Activated T-cell treated with anti-CD3 and anti-CD28 coated beads, Interleukin-2, amount 50 U/mL, for 72 hours (primary cell): ENCODE data around the gene RASAL2. TPM values are rescaled to one million over a fixed set of nuclear protein-coding genes. Genes with fewer than 3 reads are reported as not detected.
"Not testable (repeated sequence)": the region's sequence is repeated elsewhere in the genome, so short reads cannot be mapped to it uniquely, and the experiment has no call there.

Experiments
- ATAC-seq, 2 donors: fragments of 150-1000 bp; cut with Tn5 transposase; replicated peaks in 1 of 2; 2 replicates each; pipeline ENCODE4 v1.10.0; 2021; ENCODE audit warnings: moderate library complexity in 2 of 2, mild to moderate bottlenecking in 1 of 2
- DNase-seq, 2 donors: peaks; one replicate each; pipeline ENCODE4 v3.0.0; 2021 to 2022; ENCODE audit warnings: mixed read lengths in 1 of 2
- H3K27ac Mint-ChIP-seq: one replicate; pipeline ENCODE4 v1.8.0; 2022; ENCODE audit warnings: mild to moderate bottlenecking, moderate library complexity, mixed read lengths
- H3K27me3 Mint-ChIP-seq: one replicate; pipeline ENCODE4 v1.8.0; 2022; ENCODE audit warnings: low read depth, mixed read lengths
- H3K36me3 Mint-ChIP-seq, 2 donors: one replicate each; pipeline ENCODE4 v1.8.0; 2022; ENCODE audit warnings: mixed read lengths in 2 of 2, mild to moderate bottlenecking in 1 of 2; ENCODE audit not compliant: insufficient read depth in 2 of 2
- H3K4me1 Mint-ChIP-seq: one replicate; pipeline ENCODE4 v1.8.0; 2022; ENCODE audit warnings: low read depth, mixed read lengths
- H3K4me3 Mint-ChIP-seq, 2 donors: one replicate each; pipeline ENCODE4 v1.8.0; 2022; ENCODE audit warnings: mild to moderate bottlenecking in 2 of 2, mixed read lengths in 2 of 2, moderate library complexity in 2 of 2
- H3K9me3 Mint-ChIP-seq, 2 donors: one replicate each; pipeline ENCODE4 v1.8.0; 2022; ENCODE audit warnings: mixed read lengths in 2 of 2
- total RNA-seq, 2 donors: library from RNA; stranded (reverse); gene quantifications; one replicate each; pipeline ENCODE4 v1.2.3, GENCODE V29; 2022

RASAL2 gene
- total RNA-seq, 2 donors from 2014 or later = 0.02 to 0.05 TPM

GRCh38 chr1:178165196-178165595 lies 71.3 kb downstream of the RASAL2 start:
- Mint-ChIP-seq H3K4me3 (no peak overlapping the region), H3K27me3 (no peaks in the 10 kb centered on the region), H3K36me3 (no peaks in the 10 kb centered on the region), H3K4me1 (no peaks in the 10 kb centered on the region), H3K27ac (no peak overlapping the region), H3K9me3 (peaks cover 0 to 2% of the 10 kb centered on the region in 2 donors)
- no peak for ATAC-seq
- DNase-seq = no peak

DNA sequence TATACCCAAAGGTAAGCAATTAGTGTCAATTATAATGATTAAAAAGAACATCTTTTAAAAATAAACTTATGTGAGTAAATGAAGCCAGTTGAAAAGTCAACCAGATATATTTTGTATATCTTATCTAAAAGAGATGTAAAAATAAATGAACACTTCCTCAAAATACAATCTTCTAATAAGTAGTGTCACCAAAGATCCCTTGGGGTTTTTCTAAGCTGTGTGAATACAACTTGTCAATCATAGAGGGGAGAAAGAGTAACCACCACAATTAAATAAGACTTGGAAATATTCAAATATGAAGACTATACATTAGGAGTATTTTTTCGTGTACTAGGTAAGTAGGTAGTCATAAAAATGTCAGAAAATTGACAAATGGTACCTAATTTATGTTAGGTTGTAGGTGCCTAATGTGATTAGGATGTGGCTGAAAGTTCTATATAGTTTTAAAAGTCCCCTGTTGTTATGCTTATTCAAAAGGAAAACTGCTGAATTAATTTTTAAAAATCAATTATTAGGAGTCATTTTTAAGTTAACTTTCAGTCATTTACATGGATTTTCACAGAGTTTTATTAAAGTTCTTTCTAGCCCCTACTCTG lies 72.6 kb downstream of the RASAL2 start:
- H3K27ac Mint-ChIP-seq = no peak overlapping the region

DNA sequence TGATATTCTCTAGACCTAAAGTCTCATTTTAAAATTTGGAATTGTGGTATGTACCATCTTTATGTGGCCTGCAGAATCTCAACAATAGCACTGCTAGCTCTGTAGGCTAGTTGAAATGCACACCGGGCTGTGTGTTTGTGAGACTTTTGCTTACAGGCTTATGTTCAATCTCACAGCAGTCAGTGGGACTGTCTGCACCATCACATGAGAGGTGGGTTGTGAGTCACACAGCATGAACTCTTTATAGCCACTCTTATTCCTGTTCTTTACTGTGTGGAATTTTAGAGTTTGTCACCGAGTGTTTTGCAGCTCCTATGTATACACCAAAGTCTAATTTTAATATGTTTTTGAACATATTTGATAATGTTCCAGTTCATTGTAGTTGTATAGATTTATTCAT lies 74.6 kb downstream of the RASAL2 start:
- DNase-seq (no peak), ATAC-seq (no peak)
- Mint-ChIP-seq H3K4me3 (no peak overlapping the region), H3K36me3 (no peaks in the 10 kb centered on the region), H3K27ac (no peak overlapping the region), H3K4me1 (no peaks in the 10 kb centered on the region), H3K27me3 (no peaks in the 10 kb centered on the region), H3K9me3 (no peaks in the 10 kb centered on the region)

More for the DNA sequence above, 72.6 kb downstream of the RASAL2 start:
- no peaks in the 10 kb centered on the region for H3K9me3 Mint-ChIP-seq
- H3K36me3 Mint-ChIP-seq = no peaks in the 10 kb centered on the region
- ATAC-seq = no peak
- H3K27me3 Mint-ChIP-seq = no peaks in the 10 kb centered on the region
- H3K4me3 Mint-ChIP-seq = no peak overlapping the region
- H3K4me1 Mint-ChIP-seq = no peaks in the 10 kb centered on the region
- no peak for DNase-seq

GRCh38 chr1:178169649-178170048 lies 75.7 kb downstream of the RASAL2 start:
- DNase-seq (no peak), ATAC-seq (no peak)
- H3K4me1 Mint-ChIP-seq = no peaks in the 10 kb centered on the region
- H3K4me3 Mint-ChIP-seq = no peak overlapping the region
- no peak overlapping the region for H3K27ac Mint-ChIP-seq
- no peaks in the 10 kb centered on the region for H3K27me3 Mint-ChIP-seq
- no peaks in the 10 kb centered on the region for H3K36me3 Mint-ChIP-seq
- no peaks in the 10 kb centered on the region for H3K9me3 Mint-ChIP-seq

DNA sequence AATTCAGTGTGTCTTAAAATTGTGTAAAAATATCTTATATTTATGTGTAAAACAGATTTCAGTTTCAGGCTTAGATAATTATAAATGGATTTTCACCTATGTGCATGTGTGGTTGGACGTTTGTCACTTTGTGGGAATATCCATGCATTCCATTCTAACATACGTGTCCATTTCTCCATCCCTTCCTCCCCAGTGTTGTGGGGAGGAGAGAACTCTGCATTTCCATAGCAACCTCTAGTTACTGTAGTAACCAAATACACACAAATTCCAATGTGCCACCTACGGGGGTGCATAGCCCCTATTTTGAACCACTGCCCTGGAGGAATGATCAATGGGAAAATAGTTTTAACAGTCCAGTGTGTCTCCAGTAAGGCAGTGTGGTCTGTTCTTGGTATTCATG lies 79.0 kb downstream of the RASAL2 start:
- Mint-ChIP-seq H3K9me3 (no peaks in the 10 kb centered on the region), H3K27ac (no peak overlapping the region), H3K4me3 (no peak overlapping the region), H3K36me3 (no peaks in the 10 kb centered on the region), H3K4me1 (no peaks in the 10 kb centered on the region), H3K27me3 (no peaks in the 10 kb centered on the region)
- ATAC-seq (no peak), DNase-seq (no peak)

DNA sequence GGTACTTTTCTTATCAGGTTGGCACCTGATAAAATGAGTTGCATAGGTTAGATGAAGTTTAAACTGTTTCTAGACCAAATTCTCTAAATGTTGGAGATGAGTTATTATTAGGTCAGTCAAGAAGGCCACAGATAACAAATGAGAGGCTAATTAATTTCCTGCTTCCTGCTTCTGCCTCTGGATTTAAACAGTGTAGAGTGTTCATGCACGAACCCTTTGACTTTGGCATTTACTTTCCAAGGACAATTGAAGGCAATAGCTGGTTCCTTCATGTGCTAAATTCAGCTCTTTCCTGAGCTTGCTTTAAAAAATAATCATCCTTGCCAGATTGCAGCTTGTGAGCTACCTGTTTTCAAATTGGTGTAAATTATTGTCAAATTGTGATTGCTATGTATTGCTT lies 80.6 kb downstream of the RASAL2 start:
- Mint-ChIP-seq H3K4me3 (no peak overlapping the region), H3K36me3 (no peaks in the 10 kb centered on the region), H3K4me1 (no peaks in the 10 kb centered on the region), H3K9me3 (no peaks in the 10 kb centered on the region), H3K27ac (no peak overlapping the region), H3K27me3 (no peaks in the 10 kb centered on the region)
- no peak for ATAC-seq
- DNase-seq = no peak

GRCh38 chr1:178180405-178180804 lies 86.5 kb downstream of the RASAL2 start:
- no peak overlapping the region for H3K4me3 Mint-ChIP-seq
- no peaks in the 10 kb centered on the region for H3K9me3 Mint-ChIP-seq
- H3K4me1 Mint-ChIP-seq = no peaks in the 10 kb centered on the region
- H3K27me3 Mint-ChIP-seq = no peaks in the 10 kb centered on the region
- no peak overlapping the region for H3K27ac Mint-ChIP-seq
- ATAC-seq (no peak), DNase-seq (no peak)
- no peaks in the 10 kb centered on the region for H3K36me3 Mint-ChIP-seq

GRCh38 chr1:178183796-178184195 lies 89.9 kb downstream of the RASAL2 start:
- Mint-ChIP-seq H3K36me3 (no peaks in the 10 kb centered on the region), H3K4me1 (no peaks in the 10 kb centered on the region), H3K4me3 (no peak overlapping the region), H3K27ac (no peak overlapping the region), H3K9me3 (no peaks in the 10 kb centered on the region), H3K27me3 (no peaks in the 10 kb centered on the region)
- ATAC-seq (no peak), DNase-seq (no peak)

DNA sequence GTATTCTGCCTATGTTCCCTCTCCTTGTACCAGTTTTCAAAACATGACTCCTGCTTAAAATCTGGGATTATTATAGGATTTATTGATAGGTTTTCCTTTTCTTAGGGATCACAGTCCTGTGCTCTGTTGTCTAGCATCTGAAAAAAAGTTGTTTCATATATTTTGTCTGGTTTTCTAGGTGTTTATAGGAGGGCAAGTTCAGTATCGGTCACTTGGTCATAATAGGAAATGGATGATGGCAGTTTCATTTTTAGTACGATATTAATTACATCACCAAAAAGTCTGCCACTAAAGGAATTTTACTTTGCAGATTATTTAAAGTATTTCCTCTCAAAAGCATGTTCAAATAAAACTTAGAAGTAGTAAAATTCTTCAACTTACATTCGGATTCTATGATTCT lies 94.4 kb downstream of the RASAL2 start:
- Mint-ChIP-seq H3K9me3 (no peaks in the 10 kb centered on the region), H3K27ac (no peak overlapping the region), H3K4me1 (no peaks in the 10 kb centered on the region), H3K27me3 (no peaks in the 10 kb centered on the region), H3K36me3 (no peaks in the 10 kb centered on the region), H3K4me3 (no peak overlapping the region)
- DNase-seq = no peak
- no peak for ATAC-seq

GRCh38 chr1:178189814-178190213 lies 95.9 kb downstream of the RASAL2 start:
- no peak for ATAC-seq
- no peaks in the 10 kb centered on the region for H3K36me3 Mint-ChIP-seq
- no peaks in the 10 kb centered on the region for H3K27me3 Mint-ChIP-seq
- no peaks in the 10 kb centered on the region for H3K4me1 Mint-ChIP-seq
- H3K4me3 Mint-ChIP-seq = no peak overlapping the region
- no peak for DNase-seq
- no peaks in the 10 kb centered on the region for H3K9me3 Mint-ChIP-seq
- H3K27ac Mint-ChIP-seq = no peak overlapping the region

DNA sequence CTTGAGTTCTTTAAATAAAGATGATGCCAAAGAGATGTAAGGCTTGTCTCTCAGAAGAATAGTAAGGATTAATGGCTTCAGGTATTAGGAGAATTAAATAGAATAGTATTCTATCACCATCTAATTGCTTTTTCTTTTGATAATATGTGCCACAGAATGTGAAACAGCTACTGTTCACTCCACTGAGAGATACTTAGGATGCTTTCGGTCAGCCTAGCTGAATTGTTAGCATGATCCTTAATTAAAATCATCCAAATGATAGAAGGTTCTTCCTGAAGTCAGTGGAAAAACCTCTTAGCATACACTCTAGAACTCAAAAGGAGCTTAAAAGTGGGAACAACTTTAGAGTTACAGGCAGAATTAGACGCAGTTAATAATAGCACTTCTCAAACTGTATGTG lies 97.0 kb downstream of the RASAL2 start:
- Mint-ChIP-seq H3K9me3 (no peaks in the 10 kb centered on the region), H3K4me1 (no peaks in the 10 kb centered on the region), H3K4me3 (no peak overlapping the region), H3K36me3 (no peaks in the 10 kb centered on the region), H3K27me3 (no peaks in the 10 kb centered on the region), H3K27ac (no peak overlapping the region)
- no peak for ATAC-seq
- DNase-seq = no peak

GRCh38 chr1:178192686-178193085 lies 98.8 kb downstream of the RASAL2 start:
- ATAC-seq (no peak), DNase-seq (no peak)
- Mint-ChIP-seq H3K36me3 (no peaks in the 10 kb centered on the region), H3K4me1 (no peaks in the 10 kb centered on the region), H3K27ac (no peak overlapping the region), H3K27me3 (no peaks in the 10 kb centered on the region), H3K9me3 (no peaks in the 10 kb centered on the region), H3K4me3 (no peak overlapping the region)

DNA sequence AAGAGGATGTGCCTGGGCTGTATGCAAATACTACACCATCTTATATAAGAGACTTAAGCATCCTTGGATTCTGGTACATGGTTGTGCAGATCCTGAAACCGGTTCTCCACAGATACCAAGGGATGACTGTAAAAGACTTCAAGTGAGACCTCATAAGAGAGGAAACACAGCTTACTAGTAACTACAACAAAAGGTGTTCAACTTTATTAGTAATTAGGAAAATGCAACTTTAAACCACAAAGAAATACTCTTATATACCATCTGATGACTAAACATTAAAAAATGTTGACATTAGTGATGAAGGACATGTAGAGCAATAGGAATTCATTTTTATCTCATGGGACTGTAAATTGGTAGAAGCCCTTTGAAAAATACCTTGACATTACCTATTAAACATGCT lies 102.7 kb downstream of the RASAL2 start:
- H3K4me3 Mint-ChIP-seq = no peak overlapping the region
- DNase-seq = no peak
- H3K27me3 Mint-ChIP-seq = no peaks in the 10 kb centered on the region
- ATAC-seq = no peak
- H3K4me1 Mint-ChIP-seq = no peaks in the 10 kb centered on the region
- peaks cover 0 to 1% of the 10 kb centered on the region in 2 donors for H3K36me3 Mint-ChIP-seq
- H3K9me3 Mint-ChIP-seq = peaks cover 4 to 7% of the 10 kb centered on the region in 2 donors
- H3K27ac Mint-ChIP-seq = no peak overlapping the region

- not testable (repeated sequence) for DNase-seq, H3K9me3 Mint-ChIP-seq, H3K27ac Mint-ChIP-seq, H3K27me3 Mint-ChIP-seq, H3K4me1 Mint-ChIP-seq, H3K36me3 Mint-ChIP-seq, ATAC-seq, H3K4me3 Mint-ChIP-seq
Measured at GRCh38 chr1:178202095-178202494, 108.2 kb downstream of the RASAL2 start.
